GM23338 (cell line): ENCODE results near the gene ZBTB39. TPM values are rescaled to one million over a fixed set of nuclear protein-coding genes. Genes with fewer than 3 reads are reported as not detected.

Source experiments
- ATAC-seq: fragments of 200-7000 bp; cut with Tn5 transposase; 3 replicates; pipeline ENCODE4 v1.9.1; 2020
- DNase-seq: peaks from one replicate; pipeline ENCODE4 v3.0.0-alpha.2; 2015; ENCODE audit warnings: low spot score
- H2AFZ ChIP-seq: fragments of 200-600 bp; sonication (generic); 2 replicates; pipeline ENCODE4 v1.8.0; 2016; ENCODE audit warnings: antibody characterized with exemption, mild to moderate bottlenecking, moderate library complexity
- H3F3A ChIP-seq: fragments of 200-600 bp; sonication (generic); replicated peaks from 2 replicates; pipeline ENCODE4 v1.8.0; 2017; ENCODE audit warnings: antibody characterized with exemption, mixed run types, low read depth
- H3K27ac ChIP-seq: fragments of 200-600 bp; sonication (generic); 2 replicates; pipeline ENCODE4 v1.6.1; 2016; ENCODE audit warnings: low read depth
- H3K27me3 ChIP-seq: fragments of 200-600 bp; sonication (generic); 2 replicates; pipeline ENCODE4 v1.8.0; 2016; ENCODE audit warnings: mild to moderate bottlenecking, mixed run types, moderate library complexity; ENCODE audit not compliant: insufficient read depth
- H3K36me3 ChIP-seq: fragments of 200-600 bp; sonication (generic); 2 replicates; pipeline ENCODE4 v1.8.0; 2016; ENCODE audit warnings: mild to moderate bottlenecking; ENCODE audit not compliant: insufficient read depth
- H3K4me1 ChIP-seq: fragments of 200-600 bp; sonication (generic); 2 replicates; pipeline ENCODE4 v1.8.0; 2016; ENCODE audit warnings: mild to moderate bottlenecking, moderate library complexity; ENCODE audit not compliant: insufficient read depth
- H3K4me2 ChIP-seq: fragments of 200-600 bp; sonication (generic); 2 replicates; pipeline ENCODE4 v1.7.1; 2017; ENCODE audit warnings: mixed run types
- H3K4me3 ChIP-seq: fragments of 200-600 bp; sonication (generic); 2 replicates; pipeline ENCODE4 v1.6.1; 2016; ENCODE audit warnings: mixed run types
- H3K79me2 ChIP-seq: fragments of 200-600 bp; sonication (generic); replicated peaks from 2 replicates; pipeline ENCODE4 v1.8.0; 2017; ENCODE audit warnings: mild to moderate bottlenecking; ENCODE audit not compliant: insufficient read depth
- H3K9me2 ChIP-seq: fragments of 200-600 bp; sonication (generic); 2 replicates; pipeline ENCODE4 v1.8.0; 2017; ENCODE audit not compliant: insufficient read depth
- H4K20me1 ChIP-seq: fragments of 200-600 bp; sonication (generic); replicated peaks from 2 replicates; pipeline ENCODE4 v1.8.0; 2017; ENCODE audit warnings: mild to moderate bottlenecking; ENCODE audit not compliant: insufficient read depth
- H3K27ac Mint-ChIP-seq: 2 replicates; pipeline ENCODE4 v1.8.0; 2020; ENCODE audit warnings: inconsistent platforms, mild to moderate bottlenecking, moderate library complexity, mixed read lengths
- H3K27me3 Mint-ChIP-seq: 3 replicates; pipeline ENCODE4 v1.8.0; 2022; ENCODE audit warnings: low read depth, mild to moderate bottlenecking, moderate library complexity, mixed read lengths, inconsistent platforms; ENCODE audit not compliant: insufficient read depth, poor library complexity
- H3K36me3 Mint-ChIP-seq: 3 replicates; pipeline ENCODE4 v1.8.0; 2021; ENCODE audit warnings: low read depth, mild to moderate bottlenecking, inconsistent platforms, moderate library complexity, mixed read lengths
- H3K4me1 Mint-ChIP-seq: 3 replicates; pipeline ENCODE4 v1.8.0; 2020; ENCODE audit warnings: mild to moderate bottlenecking, inconsistent platforms, mixed read lengths
- H3K4me3 Mint-ChIP-seq: 3 replicates; pipeline ENCODE4 v1.8.0; 2021; ENCODE audit warnings: moderate library complexity, mild to moderate bottlenecking, inconsistent platforms, mixed read lengths
- H3K9me3 Mint-ChIP-seq: 3 replicates; pipeline ENCODE4 v1.8.0; 2020; ENCODE audit warnings: moderate library complexity, mild to moderate bottlenecking, inconsistent platforms, mixed read lengths
- CREB1 ChIP-seq: fragments of 250-450 bp; sonication (Bioruptor Pico); IDR thresholded peaks from 2 replicates; pipeline ENCODE4 v1.5.0; 2020; ENCODE audit warnings: low read depth, mild to moderate bottlenecking, moderate library complexity
- CTCF ChIP-seq, 2 experiments: fragments of 200-600 bp in 1 of 2; sonication (generic) in 1 of 2; conservative IDR thresholded peaks; 2 replicates each; pipeline versions ENCODE4 v1.5.1 to v1.6.1; 2016 to 2017; ENCODE audit warnings: antibody characterized with exemption in 2 of 2, low read depth in 2 of 2, mild to moderate bottlenecking in 2 of 2, moderate library complexity in 1 of 2
- ETS1 ChIP-seq: IDR thresholded peaks from 2 replicates; pipeline ENCODE4 v1.6.1; 2016; ENCODE audit warnings: antibody characterized with exemption
- EZH2 ChIP-seq: fragments of 200-600 bp; sonication (generic); IDR thresholded peaks from one replicate; pipeline ENCODE4 v1.8.0; 2017; ENCODE audit warnings: antibody characterized with exemption, mild to moderate bottlenecking, low read depth; ENCODE audit not compliant: unreplicated experiment
- EZH2phosphoT487 ChIP-seq: fragments of 200-600 bp; sonication (generic); IDR thresholded peaks from one replicate; pipeline ENCODE4 v1.8.1; 2018; ENCODE audit warnings: antibody characterized with exemption; ENCODE audit not compliant: unreplicated experiment
- JUNB ChIP-seq: IDR thresholded peaks from one replicate; pipeline ENCODE4 v1.6.1; 2016; ENCODE audit warnings: antibody characterized with exemption; ENCODE audit not compliant: unreplicated experiment
- NANOG ChIP-seq: IDR thresholded peaks from 2 replicates; pipeline ENCODE4 v1.6.1; 2016; ENCODE audit warnings: antibody characterized with exemption, borderline replicate concordance
- POLR2AphosphoS5 ChIP-seq: IDR thresholded peaks from 2 replicates; pipeline ENCODE4 v1.6.1; 2016; ENCODE audit warnings: antibody characterized with exemption, low read depth
- REST ChIP-seq: IDR thresholded peaks from one replicate; pipeline ENCODE4 v1.6.1; 2018; ENCODE audit warnings: antibody characterized with exemption; ENCODE audit not compliant: unreplicated experiment
- STAT1 ChIP-seq: IDR thresholded peaks from one replicate; pipeline ENCODE4 v1.6.1; 2016; ENCODE audit warnings: antibody characterized with exemption; ENCODE audit not compliant: unreplicated experiment
- ZNF114 ChIP-seq: fragments of 250-450 bp; sonication (Bioruptor Pico); IDR thresholded peaks from 2 replicates; pipeline ENCODE4 v1.5.0; 2020; ENCODE audit warnings: mild to moderate bottlenecking, moderate library complexity
- ZNF331 ChIP-seq: fragments of 250-450 bp; sonication (Bioruptor Pico); IDR thresholded peaks from 2 replicates; pipeline ENCODE4 v1.5.0; 2020; ENCODE audit warnings: low read depth, mild to moderate bottlenecking, moderate library complexity
- ZNF462 ChIP-seq: fragments of 250-450 bp; sonication (Bioruptor Pico); IDR thresholded peaks from 2 replicates; pipeline ENCODE4 v1.5.0; 2020; ENCODE audit warnings: mild to moderate bottlenecking, moderate library complexity
- polyA plus RNA-seq: library from polyadenylated mRNA; unstranded; fragments of >200 nt; fragmentation: Nextera tagmentation; extraction: Ambion mirVana; gene quantifications from 2 replicates; pipeline ENCODE4 v1.2.1, GENCODE V29; 2016
- total RNA-seq: library from RNA; depleted of rRNA; stranded (reverse); fragments of >200 nt; shearing (Covaris generic); gene quantifications from 2 replicates; pipeline ENCODE4 v1.2.3, GENCODE V29; 2014

ZBTB39 gene
- total and polyA plus RNA-seq, 2 experiments from 2014 or later: 6.6 to 26.7 TPM

- Mint-ChIP-seq H3K9me3 (no peaks in the 10 kb centered on the region), H3K27me3 (peaks cover 8% of the 10 kb centered on the region), H3K4me3 (no peak overlapping the region), H3K27ac (no peak overlapping the region), H3K36me3 (peaks cover 34% of the 10 kb centered on the region), H3K4me1 (peaks cover 5% of the 10 kb centered on the region)
- H3K27ac ChIP-seq: no peak overlapping the region
- 0 out of 2 replicates have a peak, but pooled peaks cover 2% of the 10 kb centered on the region for H3K36me3 ChIP-seq
- no peaks in the 10 kb centered on the region; the same call in 1 of the 2 replicates for H3K4me1 ChIP-seq
- H3K4me2 ChIP-seq: no peak overlapping the region
- DNase-seq: no peak
- H3K9me2 ChIP-seq: no peaks in the 10 kb centered on the region
- H3K4me3 ChIP-seq: no peak overlapping the region
- H3K79me2 ChIP-seq: peaks cover 26% of the 10 kb centered on the region
- TF ChIP-seq JUNB: no peak
- TF ChIP-seq ZNF114 (CRISPR knock-in tag): no peak
- no peak for TF ChIP-seq CTCF (conservative IDR thresholded peaks at IDR 0.05; ENCODE audit: low read depth in 2 of 2)
- TF ChIP-seq NANOG: no peak
- no peak for TF ChIP-seq STAT1
- TF ChIP-seq ETS1: no peak
- TF ChIP-seq ZNF462: no peak
- no peak for TF ChIP-seq CREB1 (CRISPR knock-in tag)
- TF ChIP-seq ZNF331 (CRISPR knock-in tag): no peak
- no peak for TF ChIP-seq EZH2
- TF ChIP-seq POLR2AphosphoS5: no peak
- TF ChIP-seq REST: no peak
- no peak for TF ChIP-seq EZH2phosphoT487
- H3K27me3 ChIP-seq: no peaks in the 10 kb centered on the region
- H4K20me1 ChIP-seq: peaks cover 12% of the 10 kb centered on the region
- no peak for ATAC-seq
- no peak overlapping the region for H2AFZ ChIP-seq
- no peaks in the 10 kb centered on the region for H3F3A ChIP-seq
Observed at GRCh38 chr12:56996793-56997545, 9.4 kb downstream of the ZBTB39 start.
